DND-41 (cell line): ENCODE measurements around the gene THAP12.

Source experiments
- EZH2 ChIP-seq: IDR thresholded peaks from 3 replicates; pipeline ENCODE4 v1.6.1; 2012; ENCODE audit warnings: borderline replicate concordance, low read depth, mild to moderate bottlenecking, moderate library complexity, low read length, inconsistent platforms; ENCODE audit not compliant: severe bottlenecking
- TF ChIP-seq, protein P1 (sequence below): IDR thresholded peaks from 2 replicates; pipeline ENCODE4 v1.5.1; 2012; ENCODE audit warnings: borderline replicate concordance, low read length, moderate library complexity, mild to moderate bottlenecking; ENCODE audit not compliant: poor library complexity, severe bottlenecking; ENCODE audit errors: extremely low read depth

GRCh38 chr11:76406359-76406758 lies 25.4 kb upstream of the THAP12 start:
- TF ChIP-seq, protein P1, sequence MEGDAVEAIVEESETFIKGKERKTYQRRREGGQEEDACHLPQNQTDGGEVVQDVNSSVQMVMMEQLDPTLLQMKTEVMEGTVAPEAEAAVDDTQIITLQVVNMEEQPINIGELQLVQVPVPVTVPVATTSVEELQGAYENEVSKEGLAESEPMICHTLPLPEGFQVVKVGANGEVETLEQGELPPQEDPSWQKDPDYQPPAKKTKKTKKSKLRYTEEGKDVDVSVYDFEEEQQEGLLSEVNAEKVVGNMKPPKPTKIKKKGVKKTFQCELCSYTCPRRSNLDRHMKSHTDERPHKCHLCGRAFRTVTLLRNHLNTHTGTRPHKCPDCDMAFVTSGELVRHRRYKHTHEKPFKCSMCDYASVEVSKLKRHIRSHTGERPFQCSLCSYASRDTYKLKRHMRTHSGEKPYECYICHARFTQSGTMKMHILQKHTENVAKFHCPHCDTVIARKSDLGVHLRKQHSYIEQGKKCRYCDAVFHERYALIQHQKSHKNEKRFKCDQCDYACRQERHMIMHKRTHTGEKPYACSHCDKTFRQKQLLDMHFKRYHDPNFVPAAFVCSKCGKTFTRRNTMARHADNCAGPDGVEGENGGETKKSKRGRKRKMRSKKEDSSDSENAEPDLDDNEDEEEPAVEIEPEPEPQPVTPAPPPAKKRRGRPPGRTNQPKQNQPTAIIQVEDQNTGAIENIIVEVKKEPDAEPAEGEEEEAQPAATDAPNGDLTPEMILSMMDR = no peak
- TF ChIP-seq EZH2 = no peak
